GM23338 (cell line): ENCODE data around the gene SUPT5H. TPM values are rescaled to one million over a fixed set of nuclear protein-coding genes. Genes with fewer than 3 reads are reported as not detected.
A peak's percentile ranks its signal among the peaks of the same experiment; 100 is the strongest.

Experiments
- ATAC-seq: fragments of 200-7000 bp; cut with Tn5 transposase; 3 replicates; pipeline ENCODE4 v1.9.1; 2020
- DNase-seq: peaks from one replicate; pipeline ENCODE4 v3.0.0-alpha.2; 2015; ENCODE audit warnings: low spot score
- H2AFZ ChIP-seq: fragments of 200-600 bp; sonication (generic); 2 replicates; pipeline ENCODE4 v1.8.0; 2016; ENCODE audit warnings: antibody characterized with exemption, mild to moderate bottlenecking, moderate library complexity
- H3F3A ChIP-seq: fragments of 200-600 bp; sonication (generic); replicated peaks from 2 replicates; pipeline ENCODE4 v1.8.0; 2017; ENCODE audit warnings: antibody characterized with exemption, mixed run types, low read depth
- H3K27ac ChIP-seq: fragments of 200-600 bp; sonication (generic); 2 replicates; pipeline ENCODE4 v1.6.1; 2016; ENCODE audit warnings: low read depth
- H3K27me3 ChIP-seq: fragments of 200-600 bp; sonication (generic); 2 replicates; pipeline ENCODE4 v1.8.0; 2016; ENCODE audit warnings: mild to moderate bottlenecking, mixed run types, moderate library complexity; ENCODE audit not compliant: insufficient read depth
- H3K36me3 ChIP-seq: fragments of 200-600 bp; sonication (generic); 2 replicates; pipeline ENCODE4 v1.8.0; 2016; ENCODE audit warnings: mild to moderate bottlenecking; ENCODE audit not compliant: insufficient read depth
- H3K4me1 ChIP-seq: fragments of 200-600 bp; sonication (generic); 2 replicates; pipeline ENCODE4 v1.8.0; 2016; ENCODE audit warnings: mild to moderate bottlenecking, moderate library complexity; ENCODE audit not compliant: insufficient read depth
- H3K4me2 ChIP-seq: fragments of 200-600 bp; sonication (generic); 2 replicates; pipeline ENCODE4 v1.7.1; 2017; ENCODE audit warnings: mixed run types
- H3K4me3 ChIP-seq: fragments of 200-600 bp; sonication (generic); 2 replicates; pipeline ENCODE4 v1.6.1; 2016; ENCODE audit warnings: mixed run types
- H3K79me2 ChIP-seq: fragments of 200-600 bp; sonication (generic); replicated peaks from 2 replicates; pipeline ENCODE4 v1.8.0; 2017; ENCODE audit warnings: mild to moderate bottlenecking; ENCODE audit not compliant: insufficient read depth
- H3K9me2 ChIP-seq: fragments of 200-600 bp; sonication (generic); 2 replicates; pipeline ENCODE4 v1.8.0; 2017; ENCODE audit not compliant: insufficient read depth
- H4K20me1 ChIP-seq: fragments of 200-600 bp; sonication (generic); replicated peaks from 2 replicates; pipeline ENCODE4 v1.8.0; 2017; ENCODE audit warnings: mild to moderate bottlenecking; ENCODE audit not compliant: insufficient read depth
- H3K27ac Mint-ChIP-seq: 2 replicates; pipeline ENCODE4 v1.8.0; 2020; ENCODE audit warnings: inconsistent platforms, mild to moderate bottlenecking, moderate library complexity, mixed read lengths
- H3K27me3 Mint-ChIP-seq: 3 replicates; pipeline ENCODE4 v1.8.0; 2022; ENCODE audit warnings: low read depth, mild to moderate bottlenecking, moderate library complexity, mixed read lengths, inconsistent platforms; ENCODE audit not compliant: insufficient read depth, poor library complexity
- H3K36me3 Mint-ChIP-seq: 3 replicates; pipeline ENCODE4 v1.8.0; 2021; ENCODE audit warnings: low read depth, mild to moderate bottlenecking, inconsistent platforms, moderate library complexity, mixed read lengths
- H3K4me1 Mint-ChIP-seq: 3 replicates; pipeline ENCODE4 v1.8.0; 2020; ENCODE audit warnings: mild to moderate bottlenecking, inconsistent platforms, mixed read lengths
- H3K4me3 Mint-ChIP-seq: 3 replicates; pipeline ENCODE4 v1.8.0; 2021; ENCODE audit warnings: moderate library complexity, mild to moderate bottlenecking, inconsistent platforms, mixed read lengths
- H3K9me3 Mint-ChIP-seq: 3 replicates; pipeline ENCODE4 v1.8.0; 2020; ENCODE audit warnings: moderate library complexity, mild to moderate bottlenecking, inconsistent platforms, mixed read lengths
- CREB1 ChIP-seq: fragments of 250-450 bp; sonication (Bioruptor Pico); IDR thresholded peaks from 2 replicates; pipeline ENCODE4 v1.5.0; 2020; ENCODE audit warnings: low read depth, mild to moderate bottlenecking, moderate library complexity
- JUNB ChIP-seq: IDR thresholded peaks from one replicate; pipeline ENCODE4 v1.6.1; 2016; ENCODE audit warnings: antibody characterized with exemption; ENCODE audit not compliant: unreplicated experiment
- NANOG ChIP-seq: IDR thresholded peaks from 2 replicates; pipeline ENCODE4 v1.6.1; 2016; ENCODE audit warnings: antibody characterized with exemption, borderline replicate concordance
- POLR2AphosphoS5 ChIP-seq: IDR thresholded peaks from 2 replicates; pipeline ENCODE4 v1.6.1; 2016; ENCODE audit warnings: antibody characterized with exemption, low read depth
- STAT1 ChIP-seq: IDR thresholded peaks from one replicate; pipeline ENCODE4 v1.6.1; 2016; ENCODE audit warnings: antibody characterized with exemption; ENCODE audit not compliant: unreplicated experiment
- ZNF114 ChIP-seq: fragments of 250-450 bp; sonication (Bioruptor Pico); IDR thresholded peaks from 2 replicates; pipeline ENCODE4 v1.5.0; 2020; ENCODE audit warnings: mild to moderate bottlenecking, moderate library complexity
- polyA plus RNA-seq: library from polyadenylated mRNA; unstranded; fragments of >200 nt; fragmentation: Nextera tagmentation; extraction: Ambion mirVana; gene quantifications from 2 replicates; pipeline ENCODE4 v1.2.1, GENCODE V29; 2016
- total RNA-seq: library from RNA; depleted of rRNA; stranded (reverse); fragments of >200 nt; shearing (Covaris generic); gene quantifications from 2 replicates; pipeline ENCODE4 v1.2.3, GENCODE V29; 2014
- TF ChIP-seq, protein P1 (sequence below): IDR thresholded peaks from 2 replicates; pipeline ENCODE4 v1.6.1; 2016; ENCODE audit warnings: antibody characterized with exemption
- TF ChIP-seq, protein P2 (sequence below): fragments of 250-450 bp; sonication (Bioruptor Pico); IDR thresholded peaks from 2 replicates; pipeline ENCODE4 v1.5.0; 2020; ENCODE audit warnings: mild to moderate bottlenecking, moderate library complexity

SUPT5H gene
- total and polyA plus RNA-seq, 2 experiments from 2014 or later, result 108 to 150 TPM

DNA sequence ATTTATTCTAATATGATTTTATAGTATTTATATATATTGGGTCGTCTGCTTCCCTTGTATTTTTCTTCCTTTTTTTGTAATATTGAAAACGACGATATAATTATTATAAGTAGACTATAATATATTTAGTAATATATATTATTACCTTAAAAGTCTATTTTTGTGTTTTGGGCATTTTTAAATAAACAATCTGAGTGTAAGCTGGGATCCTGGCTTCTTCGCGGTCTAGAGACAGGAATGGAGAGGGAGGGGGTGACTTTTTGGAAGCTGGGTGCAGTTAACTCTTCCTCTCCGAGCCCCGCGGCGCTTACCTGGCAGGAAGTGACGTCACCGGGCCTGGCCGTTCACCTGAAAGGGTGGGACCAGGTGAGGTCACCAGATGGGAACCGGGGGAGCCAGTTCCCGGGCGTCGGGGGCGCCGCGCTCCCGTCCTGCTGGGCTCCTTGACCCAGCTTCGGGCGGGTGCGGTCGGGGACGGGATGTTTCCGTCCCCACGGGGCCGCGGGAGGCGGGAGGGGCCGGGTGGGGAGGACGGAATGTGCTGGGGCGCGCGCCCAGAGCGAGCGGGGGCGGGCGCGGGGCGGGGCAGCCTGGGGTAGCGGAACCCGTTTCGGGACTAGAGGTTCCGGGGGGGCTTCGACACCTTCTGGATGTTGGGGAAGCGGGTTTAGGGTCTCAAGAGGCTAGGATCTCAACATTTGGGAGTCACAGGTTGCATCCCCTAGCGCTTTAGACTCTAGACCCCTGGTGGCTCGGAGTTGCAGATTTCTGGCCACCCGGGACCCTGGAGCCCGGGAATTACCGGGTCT lies 36.0 kb upstream of the SUPT5H start:
- H3K9me3 Mint-ChIP-seq, result peaks cover 4% of the 10 kb centered on the region; the same call in 2 of the 3 replicates
- DNase-seq, result peak; percentile 99

DNA sequence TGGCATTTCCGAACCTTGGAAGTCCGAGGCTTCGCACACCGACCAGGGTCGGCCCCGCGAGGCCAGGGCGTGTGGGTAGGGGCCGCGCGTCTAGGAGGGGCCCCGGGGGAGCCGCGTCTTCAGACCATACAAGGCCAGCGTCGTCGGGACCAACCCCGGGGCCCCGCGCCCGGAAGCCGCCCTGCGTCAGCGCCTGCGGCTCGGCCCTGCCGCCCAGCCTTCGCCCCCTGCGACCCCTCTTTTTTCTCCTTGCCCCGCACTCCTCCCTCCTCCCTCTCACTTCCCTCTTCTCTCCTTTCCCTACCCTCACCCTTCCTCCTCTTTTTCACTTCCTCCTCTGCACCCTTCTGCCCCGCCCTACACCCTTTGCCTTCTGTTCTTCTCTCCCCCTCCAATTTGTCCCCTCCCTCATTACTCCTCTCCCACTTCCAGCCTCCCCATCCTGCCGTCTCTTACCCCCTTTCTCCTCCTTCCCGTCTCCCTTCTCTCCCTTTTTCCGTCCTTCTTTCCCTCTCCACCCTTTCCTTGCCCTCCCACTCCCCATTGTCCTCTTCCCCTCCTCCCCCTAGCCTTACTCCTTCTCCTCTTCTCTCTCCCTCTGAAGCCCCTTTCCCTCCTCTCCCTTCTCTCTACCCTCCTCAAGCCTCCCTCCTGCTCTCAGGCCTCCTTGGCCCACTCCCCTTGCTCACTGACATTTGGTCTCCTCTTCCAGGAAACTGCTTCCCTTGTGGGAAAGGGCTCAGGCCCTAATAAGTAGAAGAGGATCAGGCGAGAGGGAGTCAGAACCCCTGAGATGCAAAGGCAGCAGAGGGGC lies 35.2 kb upstream of the SUPT5H start:
- H3K27me3 Mint-ChIP-seq, result peaks cover 47% of the 10 kb centered on the region
- Histone ChIP-seq H3K27me3 (no peaks in the 10 kb centered on the region), H3K4me2 (peak overlapping the region; percentile 91), H2AFZ (no peak overlapping the region), H3K27ac (peak overlapping the region; percentile 93), H3K36me3 (no peaks in the 10 kb centered on the region), H4K20me1 (peaks cover 11% of the 10 kb centered on the region; the same call in 1 of the 2 replicates), H3K4me1 (peaks cover 52% of the 10 kb centered on the region), H3K4me3 (peak overlapping the region; percentile 99), H3K79me2 (peaks cover 38% of the 10 kb centered on the region), H3F3A (peaks cover 35% of the 10 kb centered on the region), H3K9me2 (no peaks in the 10 kb centered on the region)
- H3K4me3 Mint-ChIP-seq, result peak overlapping the region; percentile 94
- peaks cover 26% of the 10 kb centered on the region for H3K36me3 Mint-ChIP-seq
- peaks cover 4% of the 10 kb centered on the region; the same call in 2 of the 3 replicates for H3K9me3 Mint-ChIP-seq
- H3K4me1 Mint-ChIP-seq, result peaks cover 55% of the 10 kb centered on the region
- ATAC-seq (peak; percentile 0), DNase-seq (peak; percentile 62)
- TF ChIP-seq, protein P1, sequence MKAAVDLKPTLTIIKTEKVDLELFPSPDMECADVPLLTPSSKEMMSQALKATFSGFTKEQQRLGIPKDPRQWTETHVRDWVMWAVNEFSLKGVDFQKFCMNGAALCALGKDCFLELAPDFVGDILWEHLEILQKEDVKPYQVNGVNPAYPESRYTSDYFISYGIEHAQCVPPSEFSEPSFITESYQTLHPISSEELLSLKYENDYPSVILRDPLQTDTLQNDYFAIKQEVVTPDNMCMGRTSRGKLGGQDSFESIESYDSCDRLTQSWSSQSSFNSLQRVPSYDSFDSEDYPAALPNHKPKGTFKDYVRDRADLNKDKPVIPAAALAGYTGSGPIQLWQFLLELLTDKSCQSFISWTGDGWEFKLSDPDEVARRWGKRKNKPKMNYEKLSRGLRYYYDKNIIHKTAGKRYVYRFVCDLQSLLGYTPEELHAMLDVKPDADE, result no peak
- TF ChIP-seq JUNB, result no peak
- TF ChIP-seq ZNF114 (CRISPR knock-in tag), result no peak
- TF ChIP-seq, protein P2, sequence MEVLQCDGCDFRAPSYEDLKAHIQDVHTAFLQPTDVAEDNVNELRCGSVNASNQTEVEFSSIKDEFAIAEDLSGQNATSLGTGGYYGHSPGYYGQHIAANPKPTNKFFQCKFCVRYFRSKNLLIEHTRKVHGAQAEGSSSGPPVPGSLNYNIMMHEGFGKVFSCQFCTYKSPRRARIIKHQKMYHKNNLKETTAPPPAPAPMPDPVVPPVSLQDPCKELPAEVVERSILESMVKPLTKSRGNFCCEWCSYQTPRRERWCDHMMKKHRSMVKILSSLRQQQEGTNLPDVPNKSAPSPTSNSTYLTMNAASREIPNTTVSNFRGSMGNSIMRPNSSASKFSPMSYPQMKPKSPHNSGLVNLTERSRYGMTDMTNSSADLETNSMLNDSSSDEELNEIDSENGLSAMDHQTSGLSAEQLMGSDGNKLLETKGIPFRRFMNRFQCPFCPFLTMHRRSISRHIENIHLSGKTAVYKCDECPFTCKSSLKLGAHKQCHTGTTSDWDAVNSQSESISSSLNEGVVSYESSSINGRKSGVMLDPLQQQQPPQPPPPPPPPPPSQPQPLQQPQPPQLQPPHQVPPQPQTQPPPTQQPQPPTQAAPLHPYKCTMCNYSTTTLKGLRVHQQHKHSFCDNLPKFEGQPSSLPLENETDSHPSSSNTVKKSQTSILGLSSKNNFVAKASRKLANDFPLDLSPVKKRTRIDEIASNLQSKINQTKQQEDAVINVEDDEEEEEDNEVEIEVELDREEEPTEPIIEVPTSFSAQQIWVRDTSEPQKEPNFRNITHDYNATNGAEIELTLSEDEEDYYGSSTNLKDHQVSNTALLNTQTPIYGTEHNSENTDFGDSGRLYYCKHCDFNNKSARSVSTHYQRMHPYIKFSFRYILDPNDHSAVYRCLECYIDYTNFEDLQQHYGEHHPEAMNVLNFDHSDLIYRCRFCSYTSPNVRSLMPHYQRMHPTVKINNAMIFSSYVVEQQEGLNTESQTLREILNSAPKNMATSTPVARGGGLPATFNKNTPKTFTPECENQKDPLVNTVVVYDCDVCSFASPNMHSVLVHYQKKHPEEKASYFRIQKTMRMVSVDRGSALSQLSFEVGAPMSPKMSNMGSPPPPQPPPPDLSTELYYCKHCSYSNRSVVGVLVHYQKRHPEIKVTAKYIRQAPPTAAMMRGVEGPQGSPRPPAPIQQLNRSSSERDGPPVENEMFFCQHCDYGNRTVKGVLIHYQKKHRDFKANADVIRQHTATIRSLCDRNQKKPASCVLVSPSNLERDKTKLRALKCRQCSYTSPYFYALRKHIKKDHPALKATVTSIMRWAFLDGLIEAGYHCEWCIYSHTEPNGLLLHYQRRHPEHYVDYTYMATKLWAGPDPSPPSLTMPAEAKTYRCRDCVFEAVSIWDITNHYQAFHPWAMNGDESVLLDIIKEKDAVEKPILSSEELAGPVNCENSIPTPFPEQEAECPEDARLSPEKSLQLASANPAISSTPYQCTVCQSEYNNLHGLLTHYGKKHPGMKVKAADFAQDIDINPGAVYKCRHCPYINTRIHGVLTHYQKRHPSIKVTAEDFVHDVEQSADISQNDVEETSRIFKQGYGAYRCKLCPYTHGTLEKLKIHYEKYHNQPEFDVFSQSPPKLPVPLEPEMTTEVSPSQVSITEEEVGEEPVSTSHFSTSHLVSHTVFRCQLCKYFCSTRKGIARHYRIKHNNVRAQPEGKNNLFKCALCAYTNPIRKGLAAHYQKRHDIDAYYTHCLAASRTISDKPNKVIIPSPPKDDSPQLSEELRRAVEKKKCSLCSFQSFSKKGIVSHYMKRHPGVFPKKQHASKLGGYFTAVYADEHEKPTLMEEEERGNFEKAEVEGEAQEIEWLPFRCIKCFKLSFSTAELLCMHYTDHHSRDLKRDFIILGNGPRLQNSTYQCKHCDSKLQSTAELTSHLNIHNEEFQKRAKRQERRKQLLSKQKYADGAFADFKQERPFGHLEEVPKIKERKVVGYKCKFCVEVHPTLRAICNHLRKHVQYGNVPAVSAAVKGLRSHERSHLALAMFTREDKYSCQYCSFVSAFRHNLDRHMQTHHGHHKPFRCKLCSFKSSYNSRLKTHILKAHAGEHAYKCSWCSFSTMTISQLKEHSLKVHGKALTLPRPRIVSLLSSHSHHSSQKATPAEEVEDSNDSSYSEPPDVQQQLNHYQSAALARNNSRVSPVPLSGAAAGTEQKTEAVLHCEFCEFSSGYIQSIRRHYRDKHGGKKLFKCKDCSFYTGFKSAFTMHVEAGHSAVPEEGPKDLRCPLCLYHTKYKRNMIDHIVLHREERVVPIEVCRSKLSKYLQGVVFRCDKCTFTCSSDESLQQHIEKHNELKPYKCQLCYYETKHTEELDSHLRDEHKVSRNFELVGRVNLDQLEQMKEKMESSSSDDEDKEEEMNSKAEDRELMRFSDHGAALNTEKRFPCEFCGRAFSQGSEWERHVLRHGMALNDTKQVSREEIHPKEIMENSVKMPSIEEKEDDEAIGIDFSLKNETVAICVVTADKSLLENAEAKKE (CRISPR knock-in tag), result no peak
- peak; percentile 25; the same call in 1 of the 2 replicates for TF ChIP-seq CREB1
- TF ChIP-seq STAT1, result no peak
- peak overlapping the region; percentile 96 for H3K27ac Mint-ChIP-seq

More for the DNA sequence above, 36.0 kb upstream of the SUPT5H start:
- no peaks in the 10 kb centered on the region for H3K9me2 ChIP-seq
- no peak overlapping the region for H2AFZ ChIP-seq
- H3K4me3 Mint-ChIP-seq, result peak overlapping the region; percentile 94
- peak overlapping the region; percentile 93 for H3K27ac ChIP-seq
- peak overlapping the region; percentile 91 for H3K4me2 ChIP-seq
- H3K27me3 Mint-ChIP-seq, result peaks cover 43% of the 10 kb centered on the region
- H3K4me1 Mint-ChIP-seq, result peaks cover 53% of the 10 kb centered on the region
- peak; percentile 4 for ATAC-seq
- TF ChIP-seq NANOG (no peak), POLR2AphosphoS5 (peak; percentile 92), CREB1 (peak; percentile 98)
- TF ChIP-seq, protein P1, result 0 out of 2 replicates have a peak, but pooled peaks have one; percentile 35
- peaks cover 32% of the 10 kb centered on the region for H3K79me2 ChIP-seq
- H3K36me3 Mint-ChIP-seq, result peaks cover 20% of the 10 kb centered on the region; the same call in 2 of the 3 replicates
- peak overlapping the region; percentile 99 for H3K4me3 ChIP-seq
- H3K27ac Mint-ChIP-seq, result peak overlapping the region; percentile 91
- H4K20me1 ChIP-seq, result peaks cover 6% of the 10 kb centered on the region; the same call in 1 of the 2 replicates
- H3K4me1 ChIP-seq, result peaks cover 54% of the 10 kb centered on the region
- H3K27me3 ChIP-seq, result no peaks in the 10 kb centered on the region
- H3K36me3 ChIP-seq, result no peaks in the 10 kb centered on the region
- peaks cover 39% of the 10 kb centered on the region for H3F3A ChIP-seq
